NCI-H187 (cell line): ENCODE data around the gene EREG.

ENCODE experiments used
- DNase-seq, 2 experiments: peaks; one replicate each; lab custom pipeline; 2025; lab: John Stamatoyannopoulos, UW

The EREG gene

GRCh38 chr4:74344031-74344430 is 20.9 kb upstream of the EREG start:
- no peak for DNase-seq

- no peak for DNase-seq
Measured at GRCh38 chr4:74353858-74354257, 11.1 kb upstream of the EREG start.

- DNase-seq: no peak
Measured at GRCh38 chr4:74357965-74358364, 7.0 kb upstream of the EREG start.

GRCh38 chr4:74361671-74362070 is 3.3 kb upstream of the EREG start:
- DNase-seq: no peak

- DNase-seq: no peak
Measured at GRCh38 chr4:74362347-74362746, 2.6 kb upstream of the EREG start.

GRCh38 chr4:74364256-74364651 is 691 bp upstream of the EREG start:
- DNase-seq: no peak

GRCh38 chr4:74365761-74366160 is 816 bp downstream of the EREG start:
- DNase-seq: peak; percentile 8 to 22

- no peak for DNase-seq
Measured at GRCh38 chr4:74366367-74366911, 1.5 kb downstream of the EREG start.

- DNase-seq: no peak
Measured at GRCh38 chr4:74367656-74368290, 2.8 kb downstream of the EREG start.

GRCh38 chr4:74368596-74368995 is 3.7 kb downstream of the EREG start:
- DNase-seq: no peak

- DNase-seq: no peak
Measured at GRCh38 chr4:74369855-74370254, 4.9 kb downstream of the EREG start.

- DNase-seq: peak in 1 of 2 experiments; percentile 19
Measured at GRCh38 chr4:74370912-74371311, 6.0 kb downstream of the EREG start.

- no peak for DNase-seq
Measured at GRCh38 chr4:74374128-74374527, 9.2 kb downstream of the EREG start.

- DNase-seq: no peak
Measured at GRCh38 chr4:74374561-74375327, 9.8 kb downstream of the EREG start.

GRCh38 chr4:74375824-74376426 is 11.0 kb downstream of the EREG start:
- no peak for DNase-seq

GRCh38 chr4:74376888-74377483 is 12.0 kb downstream of the EREG start:
- DNase-seq: peak in 1 of 2 experiments; percentile 35

GRCh38 chr4:74377714-74378113 is 12.8 kb downstream of the EREG start:
- no peak for DNase-seq

GRCh38 chr4:74378573-74378972 is 13.6 kb downstream of the EREG start:
- no peak for DNase-seq

- DNase-seq: no peak
Measured at GRCh38 chr4:74379912-74380311, 15.0 kb downstream of the EREG start.

- no peak for DNase-seq
Measured at GRCh38 chr4:74385386-74385785, 20.4 kb downstream of the EREG start.

- DNase-seq: no peak
Measured at GRCh38 chr4:74386159-74386558, 21.2 kb downstream of the EREG start.

- no peak for DNase-seq
Measured at GRCh38 chr4:74387790-74388189, 22.8 kb downstream of the EREG start.

- DNase-seq: no peak
Measured at GRCh38 chr4:74389494-74389893, 24.5 kb downstream of the EREG start.
